ENCODE measurements around the gene RNF112.

Gene RNF112, protein sequence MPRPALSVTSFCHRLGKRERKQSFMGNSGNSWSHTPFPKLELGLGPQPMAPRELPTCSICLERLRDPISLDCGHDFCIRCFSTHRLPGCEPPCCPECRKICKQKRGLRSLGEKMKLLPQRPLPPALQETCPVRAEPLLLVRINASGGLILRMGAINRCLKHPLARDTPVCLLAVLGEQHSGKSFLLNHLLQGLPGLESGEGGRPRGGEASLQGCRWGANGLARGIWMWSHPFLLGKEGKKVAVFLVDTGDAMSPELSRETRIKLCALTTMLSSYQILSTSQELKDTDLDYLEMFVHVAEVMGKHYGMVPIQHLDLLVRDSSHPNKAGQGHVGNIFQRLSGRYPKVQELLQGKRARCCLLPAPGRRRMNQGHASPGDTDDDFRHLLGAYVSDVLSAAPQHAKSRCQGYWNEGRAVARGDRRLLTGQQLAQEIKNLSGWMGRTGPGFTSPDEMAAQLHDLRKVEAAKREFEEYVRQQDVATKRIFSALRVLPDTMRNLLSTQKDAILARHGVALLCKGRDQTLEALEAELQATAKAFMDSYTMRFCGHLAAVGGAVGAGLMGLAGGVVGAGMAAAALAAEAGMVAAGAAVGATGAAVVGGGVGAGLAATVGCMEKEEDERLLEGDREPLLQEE

DNA sequence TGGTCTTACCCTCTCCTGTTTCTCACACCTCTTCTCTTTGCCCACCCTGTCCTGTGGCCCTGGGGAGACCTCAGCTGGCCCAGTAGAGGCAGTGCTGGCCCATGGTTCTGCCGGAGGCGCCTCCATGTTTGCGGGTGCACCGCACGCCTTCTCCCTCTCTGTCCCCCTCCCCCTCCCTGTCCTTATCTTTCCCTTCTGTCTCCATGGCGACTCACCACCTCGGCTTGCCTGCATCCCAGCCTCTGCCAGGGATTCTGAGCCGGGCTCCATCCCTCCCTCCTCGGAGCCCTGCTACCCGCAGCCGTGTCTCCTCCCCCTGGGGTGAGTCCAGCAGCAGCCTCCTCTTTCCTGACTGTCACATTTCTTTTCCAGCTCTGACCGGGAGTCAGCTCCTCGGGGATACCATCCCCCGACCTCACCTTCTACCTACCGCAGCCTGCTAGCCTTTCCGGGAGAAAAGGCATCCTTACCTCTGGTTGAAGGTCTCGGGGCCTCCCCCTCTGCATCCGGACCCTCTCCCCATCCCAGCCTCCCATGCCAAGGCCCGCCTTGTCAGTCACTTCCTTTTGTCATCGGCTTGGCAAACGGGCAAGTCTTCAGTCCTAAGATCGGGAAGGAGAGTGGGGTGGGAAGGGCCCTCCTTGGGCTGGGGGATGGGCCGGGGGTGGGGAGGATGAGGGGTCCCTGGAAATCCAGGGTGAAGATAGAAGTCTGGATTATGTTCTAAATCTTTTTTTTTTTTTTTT, at the start of gene RNF112:
TSS of gene RNF112 (plus strand) at position 358 of the 746 bp plus-strand sequence. CDS start at position 535, 177 bp downstream.
- no peak for DNase-seq (ENCODE audit: low spot score)

DNA sequence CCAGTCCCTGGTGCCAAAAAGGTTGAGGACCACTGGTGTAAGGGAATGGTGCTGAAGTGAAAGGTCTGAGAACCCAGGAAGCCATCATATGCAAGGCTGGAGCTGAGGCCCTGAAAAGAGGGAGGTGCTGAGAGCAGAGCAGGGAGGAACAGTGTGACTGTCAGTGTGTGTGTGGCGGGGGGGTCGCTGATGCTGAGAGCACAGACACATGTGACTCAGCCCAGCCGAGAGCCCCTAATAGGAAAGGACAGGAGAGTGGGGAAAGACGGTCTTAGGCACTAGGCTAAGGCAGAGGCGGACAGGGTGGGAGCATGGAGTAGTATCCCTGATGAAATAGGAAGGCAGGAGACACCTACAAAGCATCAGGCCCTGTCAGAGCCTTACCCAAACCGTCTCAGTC, 49.7 kb upstream of the RNF112 start:
- no peak for DNase-seq (ENCODE audit: low spot score)

DNA sequence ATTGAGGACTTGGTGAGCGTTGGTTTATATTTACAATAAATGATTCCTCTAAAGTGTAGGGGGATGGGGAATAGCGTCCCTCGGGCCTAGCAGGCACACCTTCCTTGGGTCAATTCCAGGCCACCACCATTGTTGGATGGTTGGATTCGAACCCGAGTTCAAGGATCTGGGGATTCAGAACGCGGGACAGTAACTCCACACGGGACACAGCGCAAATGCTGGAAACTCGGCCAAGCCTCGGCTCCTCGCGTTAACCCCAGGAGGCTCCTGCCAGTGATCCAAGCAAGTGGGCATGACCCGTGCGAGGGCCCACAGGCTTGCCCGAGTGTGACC, 49.1 kb upstream of the RNF112 start:
- no peak for DNase-seq (ENCODE audit: low spot score)

DNA sequence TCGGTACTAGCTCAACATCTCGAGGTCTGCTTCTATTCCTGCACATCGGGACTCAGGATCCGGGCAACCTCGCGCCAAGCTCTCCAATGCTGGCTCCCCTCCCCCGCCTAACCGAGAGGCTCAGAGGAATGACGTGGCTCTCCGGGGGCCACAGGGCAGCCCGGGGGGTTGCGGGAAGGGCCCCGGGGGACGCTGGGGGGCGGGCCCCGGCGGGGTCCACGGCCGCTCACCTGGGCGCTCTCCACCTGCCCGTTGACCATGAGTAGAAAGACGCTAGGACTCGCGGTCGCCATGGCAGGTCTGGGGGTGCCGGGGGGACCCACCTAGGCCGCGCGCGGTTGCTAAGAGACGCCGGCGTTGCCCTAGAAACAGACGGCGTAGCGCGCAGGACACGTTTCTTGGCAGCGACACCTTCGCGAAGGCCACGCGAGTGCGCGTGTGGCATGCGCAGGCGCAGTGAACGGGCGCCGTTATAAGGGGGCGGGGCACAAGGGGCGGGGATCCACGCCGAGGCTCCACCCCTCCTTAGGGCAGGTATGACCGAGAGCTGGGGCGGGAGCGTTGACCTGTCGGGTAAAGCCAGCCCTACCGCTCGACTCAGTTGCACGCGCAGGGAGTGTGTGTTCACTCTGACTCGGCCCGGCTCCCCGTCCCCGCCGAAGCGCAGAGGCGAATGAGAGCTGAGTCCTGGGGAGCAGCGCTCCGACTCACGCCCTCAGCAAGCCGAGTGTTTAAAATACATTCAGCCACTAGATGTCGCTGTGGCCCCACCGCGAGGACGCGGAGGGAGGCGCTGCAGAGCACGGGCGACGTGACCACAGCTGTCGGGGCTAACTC, 48.5 kb upstream of the RNF112 start, which contains the start of gene B9D1:
TSS of gene B9D1 (minus strand) at position 447 of the 837 bp plus-strand sequence. CDS start at position 293, 154 bp downstream.
- DNase-seq (ENCODE audit: low spot score), result peak; percentile 94

DNA sequence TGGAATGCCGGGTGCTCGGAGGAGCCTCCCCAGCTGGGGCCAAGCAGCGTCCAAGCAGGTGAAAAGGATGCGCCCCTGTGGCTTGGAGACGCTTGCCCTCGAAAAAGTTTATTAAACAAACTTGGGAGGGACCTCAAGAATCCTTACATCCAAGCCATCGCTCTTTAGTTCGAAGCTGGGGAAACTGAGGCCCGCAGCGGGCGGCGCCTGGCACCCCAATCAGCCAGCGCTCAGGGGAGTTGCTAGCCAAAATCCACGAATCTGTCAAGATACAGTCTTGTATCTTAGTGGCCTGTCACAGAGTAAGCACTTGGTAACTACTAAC, 48.0 kb upstream of the RNF112 start:
- DNase-seq (ENCODE audit: low spot score), result no peak

DNA sequence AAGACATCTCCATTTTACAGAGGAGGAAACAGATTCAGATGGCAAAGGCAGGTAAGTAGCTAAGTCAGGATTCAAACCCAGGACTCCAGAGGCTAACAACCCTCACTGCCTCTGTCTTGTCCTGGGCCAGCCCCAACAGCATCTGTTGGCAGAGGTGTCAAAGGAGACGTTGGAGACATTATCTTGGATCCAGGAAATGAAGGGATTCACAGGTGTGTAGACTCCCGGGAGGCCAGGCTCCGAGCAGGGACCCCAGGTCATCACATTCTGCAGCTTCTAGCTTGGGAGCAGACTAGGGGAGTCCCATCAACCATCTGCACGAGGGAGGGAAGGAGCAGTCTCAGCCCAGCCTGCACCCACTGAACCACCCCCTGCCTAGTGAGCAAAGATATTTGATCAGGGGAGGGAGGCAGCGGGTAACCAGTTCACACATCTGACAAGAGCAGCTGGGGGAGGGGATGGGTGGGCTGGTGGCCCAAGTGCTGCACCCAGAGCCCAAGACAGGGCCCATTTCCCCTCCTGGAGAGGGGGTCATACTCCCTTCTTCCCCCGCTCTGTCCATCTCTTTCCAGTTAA, 47.5 kb upstream of the RNF112 start:
- no peak for DNase-seq (ENCODE audit: low spot score)

DNA sequence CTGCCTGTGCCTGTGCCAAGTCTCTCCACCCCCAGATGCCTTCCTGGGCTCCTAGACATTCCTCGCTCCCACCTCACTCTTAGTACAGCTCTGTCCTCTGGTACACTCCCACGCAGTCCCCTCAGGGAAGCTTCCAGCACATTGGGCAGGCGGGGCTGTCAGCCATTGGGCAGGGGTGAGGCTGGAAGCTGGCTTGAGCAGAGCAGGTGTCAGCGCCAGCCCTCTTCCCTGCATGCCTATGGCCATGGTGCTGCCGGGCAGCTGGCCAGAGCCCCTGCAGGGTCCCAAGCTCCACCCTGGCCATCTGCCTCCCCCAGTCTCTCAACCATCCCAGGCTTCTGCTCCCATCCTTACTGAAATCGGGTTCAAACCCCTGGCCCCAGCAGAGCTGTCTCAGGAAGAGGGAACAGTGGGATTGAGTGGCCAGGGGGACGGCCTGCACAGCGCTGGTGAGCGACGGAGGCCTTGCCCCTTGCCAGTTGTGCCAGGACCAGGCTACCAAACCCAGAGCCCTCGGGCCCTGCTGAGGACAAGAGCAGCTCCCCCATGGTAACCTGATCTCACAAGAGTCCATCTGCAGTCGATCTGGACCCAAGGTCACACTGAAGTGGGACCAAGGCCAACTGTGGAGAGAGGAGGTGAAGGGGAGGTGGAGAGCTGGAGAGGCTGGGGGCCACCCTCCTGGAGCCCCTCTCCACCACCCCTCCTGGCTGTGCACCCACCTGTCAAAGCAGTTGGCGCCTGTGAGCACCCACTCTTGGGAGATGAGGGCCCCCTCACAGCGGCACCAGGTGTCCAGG, 46.1 kb upstream of the RNF112 start:
- no peak for DNase-seq (ENCODE audit: low spot score)

DNA sequence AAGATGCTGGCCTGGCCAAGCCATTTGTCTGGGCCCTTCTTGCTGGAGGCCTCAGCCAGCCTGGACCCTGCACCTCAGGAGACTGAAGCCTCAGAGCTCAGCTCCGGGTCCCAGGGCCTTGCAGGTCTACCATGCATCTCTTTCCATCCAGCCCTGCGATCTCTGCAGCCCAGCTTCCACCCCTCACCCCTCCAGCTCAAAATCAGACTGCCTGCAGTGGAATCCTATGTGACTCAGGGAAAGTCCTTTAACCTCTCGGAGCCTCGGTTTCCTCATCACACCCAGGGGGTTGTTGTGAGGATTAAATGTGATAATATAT, 45.6 kb upstream of the RNF112 start:
- DNase-seq (ENCODE audit: low spot score), result no peak

DNA sequence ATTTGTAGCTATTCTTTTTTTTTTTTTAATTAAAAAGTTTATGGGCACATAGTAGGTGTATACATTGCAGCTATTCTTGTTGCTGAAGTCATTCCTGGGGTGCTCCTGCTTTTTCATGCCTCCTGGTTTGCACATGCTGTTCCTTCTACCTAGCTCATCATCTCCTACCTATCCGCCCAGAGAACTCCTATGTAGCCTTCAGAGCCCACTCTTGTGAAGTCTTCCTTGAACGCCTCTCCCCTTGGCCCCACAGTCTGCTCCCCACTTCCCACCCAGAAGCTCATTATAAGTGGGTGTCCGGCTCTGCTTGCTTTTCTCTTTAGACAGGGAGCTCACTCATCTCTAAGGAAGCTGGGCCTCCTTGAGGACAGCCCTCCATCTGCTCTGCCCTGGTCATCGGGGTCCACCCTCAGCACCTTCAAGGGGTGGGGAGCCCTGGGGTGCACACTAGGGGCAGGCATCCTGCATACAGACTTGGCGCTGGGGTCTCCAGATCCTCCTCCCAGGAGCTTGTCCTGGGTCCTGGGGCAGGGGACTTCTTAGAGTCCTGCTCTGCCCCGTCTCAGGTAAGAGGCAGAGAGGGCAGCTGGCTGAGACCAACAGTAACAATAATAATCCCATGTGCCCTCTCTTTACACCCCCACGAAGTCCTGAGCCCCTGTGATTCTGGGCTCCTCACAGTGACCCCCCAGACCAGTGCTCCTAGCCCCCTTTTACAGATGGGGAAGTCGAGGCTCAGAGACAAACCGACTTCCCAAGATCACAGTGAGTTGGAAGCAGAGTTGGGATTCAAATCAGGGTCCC, 45.0 kb upstream of the RNF112 start:
- DNase-seq (ENCODE audit: low spot score), result no peak

DNA sequence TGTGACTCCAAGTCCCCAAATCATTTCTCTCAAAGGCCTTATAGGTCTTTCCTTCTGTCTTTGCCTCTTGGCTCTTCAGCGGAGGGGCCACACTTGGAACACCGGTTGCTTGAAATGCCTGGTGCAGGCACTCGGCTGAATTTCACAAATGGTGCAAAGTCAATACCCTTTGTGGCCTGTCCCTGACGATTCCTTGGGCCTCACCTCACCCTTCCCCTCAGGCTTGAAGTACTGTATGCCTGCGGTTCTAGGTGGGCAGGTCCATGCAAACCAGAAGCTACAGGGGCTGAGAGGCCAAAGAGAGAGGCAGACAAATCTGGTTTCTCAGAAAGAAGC, 44.4 kb upstream of the RNF112 start:
- no peak for DNase-seq (ENCODE audit: low spot score)

DNA sequence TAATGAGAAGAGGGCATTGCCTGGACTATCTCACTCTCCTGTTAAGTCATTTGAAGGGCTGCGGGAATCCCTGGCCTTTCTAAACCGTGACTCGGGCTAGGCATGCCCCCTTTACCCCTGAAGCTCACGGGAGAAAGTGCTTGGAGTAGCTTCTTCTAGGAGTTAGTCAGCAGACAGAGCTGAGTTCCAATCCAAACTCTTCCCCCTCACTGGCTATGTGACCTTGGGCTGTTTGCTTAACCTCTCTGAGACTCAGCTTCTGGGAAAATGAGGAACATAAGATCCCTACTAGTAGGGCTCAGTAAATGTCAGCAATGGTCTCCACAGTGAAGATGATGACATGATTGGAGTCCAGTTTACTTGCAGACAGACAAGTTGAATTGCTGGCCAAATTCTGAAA, 42.8 kb upstream of the RNF112 start:
- DNase-seq (ENCODE audit: low spot score), result no peak

DNA sequence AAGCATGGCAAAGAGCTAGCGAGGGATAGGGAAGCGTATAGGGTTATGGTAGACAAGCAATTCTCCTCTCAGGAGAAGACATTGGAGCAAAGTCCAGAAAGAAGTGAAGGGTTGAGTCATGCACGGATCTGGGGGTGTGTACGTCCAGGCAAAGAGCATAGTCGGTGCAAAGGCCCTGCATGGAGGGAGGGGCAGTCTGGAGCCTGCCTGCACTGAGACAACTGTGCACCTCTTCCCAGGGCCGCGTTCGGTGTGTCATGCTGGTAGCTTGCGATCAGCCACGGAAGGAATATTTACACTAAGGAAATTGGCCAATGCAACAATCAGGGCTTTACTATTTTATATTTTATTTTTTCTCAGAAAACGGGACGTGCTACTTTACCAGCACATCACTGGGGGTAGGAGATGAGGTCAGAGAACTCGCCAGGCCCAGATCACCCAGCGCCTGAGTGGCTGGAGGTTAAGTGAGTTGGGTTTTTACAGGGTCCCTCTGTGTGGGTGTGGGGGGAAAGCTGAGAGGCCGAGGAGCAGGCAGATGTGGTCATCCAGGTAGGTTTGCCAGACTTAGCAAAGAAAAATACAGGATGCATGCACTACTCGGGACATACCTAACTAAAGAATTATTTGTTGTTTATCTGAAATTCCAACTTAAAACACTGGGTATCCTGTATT, 41.8 kb upstream of the RNF112 start:
- no peak for DNase-seq (ENCODE audit: low spot score)

DNA sequence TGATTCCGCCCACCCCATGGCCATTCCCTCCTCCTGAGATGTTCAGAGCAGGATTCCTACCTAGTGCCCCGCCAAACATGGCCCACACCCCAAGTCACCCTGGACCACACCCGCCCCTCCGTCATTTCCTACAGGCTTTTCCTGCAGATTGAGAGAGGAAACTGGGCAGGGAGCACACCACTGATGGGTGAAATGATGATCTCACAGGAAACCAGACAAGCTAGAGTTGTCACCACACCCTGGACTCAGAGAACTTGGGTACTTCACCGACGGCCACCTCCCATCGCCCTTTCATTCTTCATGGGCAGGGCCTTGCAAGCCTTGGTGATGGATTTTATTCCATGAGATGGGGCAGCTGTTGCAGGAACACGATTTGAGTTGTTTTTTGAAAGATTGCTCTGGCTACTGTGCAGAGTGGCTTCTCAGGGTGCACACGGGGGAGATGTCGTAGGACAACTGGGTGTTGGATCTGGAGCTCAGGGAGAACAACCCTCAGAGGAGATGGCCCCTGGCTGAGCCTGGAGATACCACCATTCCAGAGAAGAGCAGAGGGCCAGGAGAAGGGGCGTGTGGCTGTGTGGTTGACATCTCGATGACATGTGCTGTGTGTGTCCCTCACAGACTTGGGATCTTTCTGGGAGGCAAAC, 41.1 kb upstream of the RNF112 start:
- DNase-seq (ENCODE audit: low spot score), result no peak

DNA sequence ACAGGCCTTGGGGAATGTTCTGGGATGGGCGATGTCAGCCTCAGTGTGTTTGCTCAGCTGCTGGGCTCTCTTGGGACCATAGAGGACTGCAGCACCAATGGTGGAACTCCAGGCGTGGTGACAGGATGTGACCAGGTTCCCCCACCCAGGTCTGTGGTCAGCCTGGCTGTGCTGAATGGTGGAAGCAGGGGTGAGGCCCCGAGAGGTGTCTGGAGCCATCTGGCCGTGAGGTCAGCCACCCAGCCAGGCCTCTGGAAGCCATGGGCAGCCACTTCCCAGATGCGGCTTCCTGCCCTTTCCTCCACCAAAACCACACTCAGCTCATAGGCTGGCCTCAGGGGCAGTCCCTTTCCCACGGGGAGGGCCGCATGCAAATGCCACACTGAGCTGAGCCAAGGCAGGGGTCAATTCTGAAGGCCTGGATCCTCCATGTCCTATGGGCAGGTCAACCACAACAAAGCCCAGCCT, 40.5 kb upstream of the RNF112 start:
- DNase-seq (ENCODE audit: low spot score), result no peak

DNA sequence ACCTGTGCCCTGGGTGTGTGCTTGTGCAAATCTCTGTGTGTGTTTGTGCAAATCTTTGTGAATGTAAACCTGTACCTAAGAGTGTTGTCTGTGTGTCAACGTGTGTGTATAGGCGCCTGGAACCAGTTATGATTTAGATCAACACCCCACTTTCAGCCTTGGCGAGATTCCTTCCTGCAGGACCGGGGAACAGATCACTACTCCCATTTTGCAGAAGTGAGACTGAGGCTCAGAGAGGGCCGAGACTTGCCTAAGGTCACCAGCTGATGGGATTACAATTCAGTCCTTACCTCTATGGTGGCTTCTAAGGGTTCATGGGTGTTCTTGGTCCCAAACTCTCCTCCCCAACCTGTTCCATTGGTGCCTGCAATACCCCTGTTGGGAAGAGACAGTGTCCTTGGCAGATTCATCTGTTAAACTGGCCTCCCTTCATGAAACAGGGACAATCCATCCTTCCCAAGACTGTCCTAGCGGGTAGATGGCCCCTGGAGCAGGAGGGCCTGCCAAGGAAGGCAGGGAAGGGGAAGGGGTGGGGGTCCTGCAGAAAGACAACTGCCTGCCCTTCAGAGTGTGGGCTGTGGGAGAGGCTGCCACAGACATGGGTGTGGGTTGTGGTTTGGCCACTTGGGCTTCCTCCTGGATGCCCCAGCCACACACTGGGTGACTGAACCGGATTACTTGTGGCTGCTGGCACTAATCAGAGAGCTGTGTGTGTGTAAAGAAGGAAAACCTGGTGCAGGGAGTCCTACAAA, 39.6 kb upstream of the RNF112 start:
- DNase-seq (ENCODE audit: low spot score), result no peak

DNA sequence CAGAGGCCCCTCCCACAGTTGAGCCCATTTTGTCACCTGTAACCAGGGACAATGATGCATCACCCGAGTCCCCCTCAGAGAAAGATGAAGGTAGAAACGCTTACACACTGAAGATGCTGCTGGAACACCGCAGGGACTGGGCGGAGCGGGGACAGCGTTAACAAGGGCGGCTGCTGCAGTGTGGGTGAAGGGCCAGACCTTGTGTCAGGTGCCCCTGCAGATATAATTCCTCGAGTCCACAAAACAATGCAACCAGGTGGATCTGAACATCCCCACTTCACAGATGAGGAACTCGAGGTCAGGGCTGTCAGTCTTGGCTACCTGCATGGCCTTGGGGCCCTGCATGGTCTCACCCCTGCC, 39.0 kb upstream of the RNF112 start:
- DNase-seq (ENCODE audit: low spot score), result no peak

DNA sequence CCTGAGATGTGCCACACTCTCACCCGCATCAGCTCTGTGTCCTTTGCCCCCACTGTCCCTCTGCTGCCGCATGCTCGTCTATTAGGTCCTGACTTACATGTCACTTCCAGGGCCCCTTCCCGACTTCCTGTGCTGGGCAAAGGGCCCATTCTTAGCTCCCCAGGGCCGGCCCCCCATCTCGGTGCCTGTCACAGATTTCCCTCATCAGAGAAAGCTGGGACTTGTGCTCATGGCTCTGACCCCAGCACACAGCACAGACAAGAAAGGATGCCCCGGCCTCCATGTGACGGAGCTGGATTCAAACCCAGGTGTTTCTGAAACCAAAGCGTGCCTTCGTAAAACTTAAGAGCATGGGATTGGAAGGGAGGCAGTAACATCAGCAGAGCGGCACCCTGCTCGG, 38.6 kb upstream of the RNF112 start:
- DNase-seq (ENCODE audit: low spot score), result no peak

DNA sequence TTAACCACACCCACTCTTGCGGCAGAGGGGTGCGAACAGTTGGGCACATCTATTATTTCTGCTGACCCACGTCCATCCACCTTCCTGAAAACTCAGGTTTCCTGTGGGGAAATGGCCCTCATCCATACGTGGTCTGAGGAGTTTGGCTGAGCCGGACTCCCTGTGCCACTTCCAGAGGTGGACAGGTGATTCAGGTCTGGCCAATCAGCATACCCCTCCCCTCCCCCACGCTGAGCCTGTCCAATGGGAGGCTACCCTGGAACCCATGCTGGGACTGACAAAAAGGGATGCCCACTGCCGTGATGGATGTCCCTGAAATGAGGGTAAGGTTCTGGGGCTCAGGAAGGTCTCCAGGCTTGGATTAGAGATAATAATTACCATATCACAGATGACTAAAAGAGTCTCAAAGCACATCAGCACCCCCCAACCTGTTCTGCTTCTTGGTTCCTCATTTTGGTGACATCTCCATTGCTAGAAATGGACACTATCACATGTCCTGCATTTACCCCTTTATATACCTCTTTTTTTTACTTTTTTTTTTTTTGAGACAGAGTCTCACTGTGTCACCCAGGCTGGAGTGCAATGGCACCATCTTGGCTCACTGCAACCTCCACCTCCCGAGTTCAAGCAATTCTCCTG, 38.0 kb upstream of the RNF112 start:
- DNase-seq (ENCODE audit: low spot score), result no peak

Data from hematopoietic multipotent progenitor cell treated with erythropoietin and hydrocortisone succinate and interleukin-3 and kit ligand, for 15 days (in vitro differentiated cells).